Thyroid gland (tissue), 4 donors: ENCODE data around the gene PMS2. TPM values are rescaled to one million over a fixed set of nuclear protein-coding genes. Genes with fewer than 3 reads are reported as not detected.

Experiments
- DNase-seq, 2 donors: peaks; one replicate each; pipeline ENCODE4 v3.0.0-alpha.2; 2019
- H3K27ac ChIP-seq, 3 donors: fragments of 200-600 bp; sonication (generic); 1 replicate in 2 of 3; 2 replicates in 1 of 3; pipeline ENCODE4 v1.5.1; 2016 to 2019; ENCODE audit warnings: mild to moderate bottlenecking in 1 of 3, moderate library complexity in 1 of 3
- H3K27me3 ChIP-seq: fragments of 200-600 bp; sonication (generic); one replicate; pipeline ENCODE4 v1.5.1; 2019
- H3K36me3 ChIP-seq, 2 donors: fragments of 200-600 bp; sonication (generic); one replicate each; pipeline ENCODE4 v1.5.1; 2016 to 2019
- H3K4me1 ChIP-seq, 2 donors: fragments of 200-600 bp; sonication (generic); one replicate each; pipeline ENCODE4 v1.5.1; 2017 to 2019
- H3K4me3 ChIP-seq, 3 donors: fragments of 200-600 bp; sonication (generic); replicated peaks in 1 of 3; 1 replicate in 2 of 3; 2 replicates in 1 of 3; pipeline ENCODE4 v1.5.1; 2016; ENCODE audit warnings: mild to moderate bottlenecking in 1 of 3
- H3K9me3 ChIP-seq: fragments of 200-600 bp; sonication (generic); one replicate; pipeline ENCODE4 v1.5.1; 2017
- CTCF ChIP-seq, 6 experiments: fragments of 200-600 bp in 3 of 6; fragments of 450-650 bp in 3 of 6; sonication (generic) in 3 of 6; IDR thresholded peaks; one replicate each; pipeline ENCODE4 v1.5.1; 2016 to 2019; ENCODE audit warnings: antibody characterized with exemption in 6 of 6, mild to moderate bottlenecking in 2 of 6, inconsistent platforms in 1 of 6, moderate library complexity in 1 of 6
- POLR2A ChIP-seq, 2 donors: fragments of 450-650 bp; IDR thresholded peaks; one replicate each; pipeline ENCODE4 v1.6.1; 2017; ENCODE audit warnings: antibody characterized with exemption in 2 of 2, mild to moderate bottlenecking in 2 of 2, moderate library complexity in 1 of 2
- WGBS, 2 donors: methylation state at CpG; one replicate each; pipeline ENCODE4 v1.1.5; 2017; 5-methylcytosine and 5-hydroxymethylcytosine counted together
- intact Hi-C: fragments of 100-400 bp; cut with DNase I; formaldehyde crosslinking; loops from one replicate; pipeline ENCODE4 v1.15.1; 2023
- total RNA-seq, 4 donors: library from RNA; depleted of rRNA; stranded (reverse); fragments of >200 nt; gene quantifications; one replicate each; pipeline ENCODE4 v1.2.3, GENCODE V29; 2016

PMS2 gene
- total RNA-seq, 4 donors from 2014 or later = 15.9 to 28.1 (median 18.9) TPM

- Histone ChIP-seq H3K27ac (no peak overlapping the region), H3K9me3 (no peaks in the 10 kb centered on the region), H3K4me1 (peaks cover 5% of the 10 kb centered on the region in 2 donors), H3K27me3 (no peaks in the 10 kb centered on the region), H3K36me3 (peaks cover 43 to 44% of the 10 kb centered on the region in 2 donors), H3K4me3 (no peak overlapping the region)
- TF ChIP-seq POLR2A (IDR thresholded peaks at IDR 0.05) (no peak), CTCF (IDR thresholded peaks at IDR 0.05) (no peak)
- 93 to 95% methylated on average over 13 of the region's 13 CpGs for WGBS, 2 donors
- intact Hi-C loops = no loop called here
- no peak for DNase-seq
These were observed 26.8 kb upstream of the PMS2 start for GRCh38 chr7:6035686-6036085.

DNA sequence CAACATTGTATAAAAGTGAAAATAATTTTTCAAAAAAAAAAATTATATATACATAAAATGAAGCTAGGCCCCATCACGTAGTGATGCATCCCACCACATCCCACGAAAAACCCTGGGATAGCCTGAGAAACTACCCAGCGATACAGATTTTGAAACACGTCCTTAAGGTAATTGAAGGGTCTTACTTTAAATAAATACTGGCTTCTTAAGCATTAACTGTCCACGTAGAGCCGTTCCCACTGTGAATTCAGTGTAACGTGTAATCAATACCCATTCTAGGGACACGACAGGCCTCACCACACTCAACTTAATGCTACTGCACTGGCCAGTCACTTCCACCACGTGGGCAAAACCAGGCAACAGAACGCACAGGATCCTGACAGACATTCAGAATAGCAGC lies 26.3 kb upstream of the PMS2 start:
- H3K27me3 ChIP-seq = no peaks in the 10 kb centered on the region
- intact Hi-C loops = no loop called here
- peaks cover 5% of the 10 kb centered on the region in 2 donors for H3K4me1 ChIP-seq
- H3K4me3 ChIP-seq = no peak overlapping the region
- H3K27ac ChIP-seq = no peak overlapping the region
- WGBS, 2 donors = 95% methylated on average over 10 of the region's 10 CpGs
- H3K9me3 ChIP-seq = no peaks in the 10 kb centered on the region
- DNase-seq = no peak
- peaks cover 38 to 39% of the 10 kb centered on the region in 2 donors for H3K36me3 ChIP-seq
- TF ChIP-seq CTCF (IDR thresholded peaks at IDR 0.05) (no peak), POLR2A (IDR thresholded peaks at IDR 0.05) (no peak)

DNA sequence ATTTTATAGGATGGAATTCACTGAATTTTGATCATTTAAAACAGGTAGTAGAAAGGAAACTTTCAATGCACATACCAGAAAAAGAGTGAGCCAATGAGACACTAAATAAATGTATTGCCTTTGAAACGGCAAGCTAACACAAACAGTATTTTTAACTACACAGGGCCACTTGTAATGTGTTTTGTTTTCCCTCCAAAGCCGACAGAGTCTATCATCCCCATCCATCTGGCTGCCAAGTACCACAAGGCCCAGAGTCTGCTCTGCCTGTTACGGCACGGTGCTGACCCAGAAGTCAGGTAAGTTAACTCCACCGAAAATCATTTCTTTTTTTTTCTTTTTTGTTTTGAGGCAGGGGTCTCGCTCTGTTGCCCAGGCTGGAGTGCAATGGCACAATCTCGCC lies 23.8 kb upstream of the PMS2 start:
- Histone ChIP-seq H3K4me3 (no peak overlapping the region), H3K27ac (peak overlapping the region in 2 of 3 donors; percentile 20 to 62), H3K4me1 (peaks cover 5% of the 10 kb centered on the region in 2 donors), H3K9me3 (no peaks in the 10 kb centered on the region), H3K27me3 (no peaks in the 10 kb centered on the region), H3K36me3 (peaks cover 33 to 36% of the 10 kb centered on the region in 2 donors)
- WGBS, 2 donors = 62 to 69% methylated on average over 7 of the region's 7 CpGs
- TF ChIP-seq POLR2A (IDR thresholded peaks at IDR 0.05) (no peak), CTCF (IDR thresholded peaks at IDR 0.05) (no peak)
- DNase-seq = no peak
- intact Hi-C loops = no loop called here

DNA sequence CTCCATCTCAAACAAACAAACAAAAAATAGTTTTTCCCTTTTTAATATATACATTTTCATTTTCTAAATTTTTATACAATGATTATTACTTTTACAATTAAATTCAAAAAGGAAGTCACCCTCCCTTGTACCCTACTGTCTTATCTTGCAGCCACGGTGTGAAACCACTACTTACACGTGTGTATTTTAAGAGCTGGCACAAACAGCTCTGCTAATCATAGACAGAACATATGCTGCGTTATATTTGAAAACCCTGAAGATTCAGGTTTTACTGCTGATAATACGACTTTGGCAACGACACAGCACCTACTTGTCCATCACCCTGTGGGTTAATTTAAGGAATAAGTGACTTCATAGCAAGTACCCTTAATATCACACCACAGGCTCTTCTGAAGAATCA lies 23.3 kb upstream of the PMS2 start:
- WGBS, 2 donors = 84 to 89% methylated on average over 5 of the region's 5 CpGs
- DNase-seq = no peak
- intact Hi-C loops = no loop called here
- peaks cover 5% of the 10 kb centered on the region in 2 donors for H3K4me1 ChIP-seq
- H3K4me3 ChIP-seq = no peak overlapping the region
- no peaks in the 10 kb centered on the region for H3K27me3 ChIP-seq
- peaks cover 31 to 35% of the 10 kb centered on the region in 2 donors for H3K36me3 ChIP-seq
- TF ChIP-seq CTCF (IDR thresholded peaks at IDR 0.05) = no peak
- no peak for TF ChIP-seq POLR2A (IDR thresholded peaks at IDR 0.05)
- H3K9me3 ChIP-seq = no peaks in the 10 kb centered on the region
- peak overlapping the region in 1 of 3 donors; percentile 62 for H3K27ac ChIP-seq

DNA sequence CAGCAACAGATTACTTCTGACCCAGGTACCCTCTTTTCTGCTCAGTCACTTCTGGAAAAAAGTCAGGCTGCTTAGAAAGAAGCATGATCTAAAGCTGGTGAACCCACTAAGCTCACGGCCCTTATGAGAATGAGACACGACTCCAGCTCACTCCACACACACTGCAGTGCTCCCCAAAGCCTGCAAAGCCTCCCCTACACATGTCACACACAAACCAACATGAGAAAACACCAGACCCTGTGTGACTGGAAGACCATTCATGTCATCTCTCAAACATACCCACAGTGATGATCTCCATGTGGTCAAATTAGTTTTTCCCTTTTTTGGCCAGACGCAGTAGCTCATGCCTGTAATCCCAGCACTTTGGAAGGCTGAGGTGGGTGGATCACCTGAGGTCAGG lies 22.7 kb upstream of the PMS2 start:
- Histone ChIP-seq H3K4me1 (peaks cover 5 to 7% of the 10 kb centered on the region in 2 donors), H3K36me3 (peaks cover 29% of the 10 kb centered on the region in 2 donors), H3K27me3 (no peaks in the 10 kb centered on the region), H3K27ac (no peak overlapping the region), H3K9me3 (no peaks in the 10 kb centered on the region), H3K4me3 (no peak overlapping the region)
- WGBS, 2 donors = 97 to 100% methylated on average over 3 of the region's 3 CpGs
- no peak for TF ChIP-seq POLR2A (IDR thresholded peaks at IDR 0.05)
- TF ChIP-seq CTCF (IDR thresholded peaks at IDR 0.05) = no peak
- intact Hi-C loops = no loop called here
- DNase-seq = no peak
